Esophagus (tissue), 2 donors: ENCODE results near the gene RAD51B. TPM values are rescaled to one million over a fixed set of nuclear protein-coding genes. Genes with fewer than 3 reads are reported as not detected.

ENCODE experiments used
- H3K27ac ChIP-seq, 2 donors: one replicate each; pipeline ENCODE4 v1.5.1; 2013; ENCODE audit warnings: low read depth in 2 of 2, mild to moderate bottlenecking in 2 of 2, inconsistent platforms in 1 of 2, low read length in 1 of 2, moderate library complexity in 1 of 2
- H3K27me3 ChIP-seq, 2 donors: one replicate each; pipeline ENCODE4 v1.6.1; 2013; ENCODE audit warnings: low read length in 2 of 2, control low read depth in 1 of 2, mild to moderate bottlenecking in 1 of 2; ENCODE audit not compliant: insufficient read depth in 2 of 2, control insufficient read depth in 1 of 2
- H3K36me3 ChIP-seq, 2 donors: one replicate each; pipeline ENCODE4 v1.6.1; 2013; ENCODE audit warnings: low read length in 1 of 2; ENCODE audit not compliant: control insufficient read depth in 2 of 2, insufficient read depth in 2 of 2
- H3K4me1 ChIP-seq, 2 donors: one replicate each; pipeline ENCODE4 v1.6.1; 2013; ENCODE audit warnings: low read length in 1 of 2; ENCODE audit not compliant: control insufficient read depth in 2 of 2, insufficient read depth in 2 of 2
- H3K4me3 ChIP-seq, 2 donors: one replicate each; pipeline ENCODE4 v1.5.1; 2013; ENCODE audit warnings: low read length in 2 of 2, mild to moderate bottlenecking in 2 of 2, low read depth in 1 of 2, moderate library complexity in 1 of 2
- H3K9me3 ChIP-seq, 2 donors: one replicate each; pipeline ENCODE4 v1.6.1; 2013; ENCODE audit warnings: mild to moderate bottlenecking in 2 of 2, low read depth in 1 of 2, low read length in 1 of 2, moderate library complexity in 1 of 2; ENCODE audit not compliant: control insufficient read depth in 2 of 2, insufficient read depth in 1 of 2
- WGBS, 2 donors: extraction: QIAGEN DNeasy Blood & Tissue Kit; methylation state at CpG; one replicate each; pipeline ENCODE4 v1.1.7; 2013; 5-methylcytosine and 5-hydroxymethylcytosine counted together
- polyA plus RNA-seq, 2 donors: library from polyadenylated mRNA; stranded (reverse); fragments of 200-250 nt; gene quantifications; one replicate each; pipeline ENCODE4 v1.2.3, GENCODE V29; 2013
- donor health status: healthy with polysubstance abuse.
- donor health status: Bipolar disorder and iron deficiency.

Gene RAD51B
- polyA plus RNA-seq, 2 donors: 3.2 to 4.0 TPM

GRCh38 chr14:67831113-67831512, 11.5 kb downstream of the RAD51B start:
- no peaks in the 10 kb centered on the region for H3K4me1 ChIP-seq
- no peaks in the 10 kb centered on the region for H3K36me3 ChIP-seq
- no peaks in the 10 kb centered on the region for H3K9me3 ChIP-seq
- WGBS, 2 donors: 85 to 90% methylated on average over 8 of the region's 8 CpGs
- no peak overlapping the region for H3K27ac ChIP-seq
- H3K27me3 ChIP-seq: no peaks in the 10 kb centered on the region
- no peak overlapping the region for H3K4me3 ChIP-seq

DNA sequence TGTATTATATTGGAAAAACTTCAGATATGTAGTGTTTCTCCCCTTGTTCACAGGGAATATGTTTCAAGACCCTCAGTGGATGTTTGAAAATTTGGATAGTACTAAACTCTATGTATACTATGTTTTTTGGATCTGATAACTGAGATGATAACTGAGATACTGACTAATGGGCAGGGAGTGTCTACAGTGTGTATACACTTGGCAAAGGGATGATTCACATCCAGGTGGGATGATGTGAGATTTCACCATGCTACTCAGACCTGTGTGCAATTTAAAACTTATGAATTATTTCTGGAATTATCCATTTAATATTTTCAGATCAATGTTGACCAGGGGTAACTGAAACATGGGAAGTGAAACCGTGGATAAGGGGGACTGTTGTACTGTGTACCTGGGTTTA, 13.8 kb downstream of the RAD51B start:
- no peak overlapping the region for H3K4me3 ChIP-seq
- H3K27ac ChIP-seq: no peak overlapping the region
- 83 to 95% methylated on average over 1 of the region's 1 CpG for WGBS, 2 donors
- H3K36me3 ChIP-seq: no peaks in the 10 kb centered on the region
- no peaks in the 10 kb centered on the region for H3K27me3 ChIP-seq
- H3K4me1 ChIP-seq: no peaks in the 10 kb centered on the region
- no peaks in the 10 kb centered on the region for H3K9me3 ChIP-seq

DNA sequence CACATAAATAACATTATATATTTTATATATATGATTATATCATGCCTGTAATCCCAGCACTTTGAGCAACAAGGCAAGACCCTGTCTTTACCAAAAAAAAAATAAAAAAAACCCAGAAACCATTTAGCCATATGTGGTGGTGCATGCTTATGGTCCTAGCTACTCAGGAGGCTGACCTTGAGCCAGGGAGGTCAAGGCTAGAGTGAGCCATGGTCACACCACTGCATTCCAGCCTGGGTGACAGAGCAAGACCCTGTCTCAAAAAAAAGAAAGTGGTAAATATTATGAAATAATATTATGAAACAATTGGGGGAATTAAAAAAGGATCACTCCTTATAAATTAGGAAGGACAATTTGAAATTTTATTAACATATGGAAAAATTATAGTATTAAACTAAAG, 16.0 kb downstream of the RAD51B start:
- H3K27me3 ChIP-seq: no peaks in the 10 kb centered on the region
- H3K9me3 ChIP-seq: no peaks in the 10 kb centered on the region
- no peak overlapping the region for H3K4me3 ChIP-seq
- H3K27ac ChIP-seq: no peak overlapping the region
- no peaks in the 10 kb centered on the region for H3K36me3 ChIP-seq
- H3K4me1 ChIP-seq: no peaks in the 10 kb centered on the region

DNA sequence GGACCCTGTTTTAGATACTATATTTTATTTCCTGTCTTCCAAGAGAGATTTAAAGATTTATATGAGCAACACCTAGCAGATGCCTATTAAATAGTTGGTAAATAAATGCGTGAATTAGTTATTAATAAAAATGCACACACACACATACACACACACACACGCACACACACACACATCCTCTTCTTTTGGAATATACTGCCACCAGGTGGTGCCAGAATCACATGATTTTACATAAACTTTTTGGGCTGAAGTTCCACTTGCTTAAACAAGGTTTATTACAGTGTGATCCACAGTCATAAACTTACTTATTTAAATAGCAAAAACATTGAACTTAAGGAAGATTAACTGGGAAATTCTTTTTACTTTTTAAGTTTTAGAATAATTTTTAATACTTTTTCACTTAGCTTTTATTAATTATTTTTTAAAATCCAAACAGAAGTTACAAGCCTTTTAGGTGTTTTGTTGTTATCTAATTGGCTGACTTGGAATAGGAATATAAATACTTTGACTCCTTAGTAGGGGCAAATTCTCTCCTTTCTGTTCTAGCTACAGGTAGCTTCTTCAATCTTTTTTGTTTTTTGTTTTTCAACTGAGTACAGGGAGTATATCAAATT, 17.5 kb downstream of the RAD51B start:
- H3K9me3 ChIP-seq: no peaks in the 10 kb centered on the region
- H3K27ac ChIP-seq: no peak overlapping the region
- no peaks in the 10 kb centered on the region for H3K4me1 ChIP-seq
- no peaks in the 10 kb centered on the region for H3K36me3 ChIP-seq
- WGBS, 2 donors: 17 to 30% methylated on average over 2 of the region's 2 CpGs
- no peak overlapping the region for H3K4me3 ChIP-seq
- H3K27me3 ChIP-seq: no peaks in the 10 kb centered on the region

- H3K27ac ChIP-seq: no peak overlapping the region
- WGBS, 2 donors: 92 to 95% methylated on average over 17 of the region's 17 CpGs
- peaks cover 5 to 7% of the 10 kb centered on the region in 2 donors for H3K9me3 ChIP-seq
- H3K4me1 ChIP-seq: no peaks in the 10 kb centered on the region
- no peak overlapping the region for H3K4me3 ChIP-seq
- no peaks in the 10 kb centered on the region for H3K27me3 ChIP-seq
- H3K36me3 ChIP-seq: no peaks in the 10 kb centered on the region
Observed at GRCh38 chr14:67846029-67846610, 26.5 kb downstream of the RAD51B start.

DNA sequence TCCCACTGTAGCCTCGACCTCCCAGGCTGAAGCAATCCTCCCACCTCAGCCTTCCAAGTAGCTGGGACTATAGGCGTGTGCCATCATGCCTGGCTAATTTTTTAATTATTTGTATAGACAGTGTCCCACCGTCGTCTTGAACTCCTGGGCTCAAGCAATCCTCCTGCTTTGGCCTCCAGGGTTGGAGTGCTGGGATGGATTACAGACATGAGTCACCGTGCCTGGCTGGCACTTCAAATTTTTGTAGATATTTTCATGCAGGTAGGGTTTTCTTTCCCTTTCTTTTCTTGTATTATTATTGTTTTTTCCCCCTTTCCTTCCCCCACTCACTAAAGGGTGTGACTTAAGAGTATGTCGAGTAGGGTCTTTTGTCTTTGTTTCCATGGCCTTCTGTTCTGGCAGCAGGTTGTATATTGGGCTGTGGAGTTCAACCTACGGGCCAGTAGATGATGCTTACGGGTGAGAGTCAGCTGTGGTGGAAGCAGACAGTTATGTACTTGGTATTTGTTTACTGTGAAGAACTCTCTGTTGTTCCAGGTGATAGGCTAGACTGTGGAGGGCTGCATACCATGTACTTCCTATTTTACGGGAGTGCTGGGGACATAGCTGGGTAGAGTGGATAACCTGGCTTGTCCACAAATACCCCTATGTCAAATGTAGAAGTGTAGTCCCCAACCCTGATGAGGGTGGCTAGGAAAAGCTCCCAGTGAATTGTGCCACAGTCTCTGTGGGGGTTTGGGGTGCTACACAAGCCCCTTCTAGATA, 30.7 kb downstream of the RAD51B start:
- WGBS, 2 donors: 82 to 91% methylated on average over 9 of the region's 9 CpGs
- H3K4me1 ChIP-seq: no peaks in the 10 kb centered on the region
- peaks cover 5 to 7% of the 10 kb centered on the region in 2 donors for H3K9me3 ChIP-seq
- H3K27ac ChIP-seq: no peak overlapping the region
- H3K4me3 ChIP-seq: no peak overlapping the region
- H3K27me3 ChIP-seq: no peaks in the 10 kb centered on the region
- no peaks in the 10 kb centered on the region for H3K36me3 ChIP-seq

DNA sequence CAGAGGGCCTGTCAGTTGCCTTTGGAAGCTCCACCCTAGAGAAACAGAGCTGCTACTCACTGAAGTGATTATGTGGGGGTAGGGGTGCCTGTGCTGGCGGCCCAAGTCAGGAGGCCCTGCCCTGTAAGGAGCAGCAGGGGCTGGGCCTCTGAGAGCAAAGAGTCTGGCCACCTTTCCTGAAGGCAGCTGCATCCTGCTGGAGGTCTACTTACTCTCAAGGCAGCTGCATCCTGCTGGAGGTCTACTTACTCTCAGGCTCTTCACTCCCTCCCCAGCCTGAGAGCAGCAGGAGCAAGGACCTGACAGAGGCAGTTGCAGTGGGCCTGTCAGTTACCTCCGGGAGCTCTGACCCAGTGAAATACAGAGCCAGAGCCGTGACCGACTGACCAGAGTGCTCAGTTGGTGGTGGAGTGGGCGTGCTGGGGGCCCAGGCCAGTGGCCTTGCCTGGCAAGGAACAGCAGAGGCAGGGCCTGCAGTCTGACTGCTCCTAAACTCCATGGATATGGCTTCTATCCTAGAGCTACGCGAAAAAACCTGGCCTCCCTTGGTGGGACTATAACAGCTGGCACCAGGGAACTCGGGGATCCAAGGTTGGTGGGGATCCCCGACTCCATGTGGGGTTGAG, 32.3 kb downstream of the RAD51B start:
- WGBS, 2 donors: 83 to 86% methylated on average over 9 of the region's 9 CpGs
- H3K4me3 ChIP-seq: no peak overlapping the region
- H3K9me3 ChIP-seq: no peaks in the 10 kb centered on the region
- no peaks in the 10 kb centered on the region for H3K27me3 ChIP-seq
- H3K36me3 ChIP-seq: no peaks in the 10 kb centered on the region
- H3K4me1 ChIP-seq: no peaks in the 10 kb centered on the region
- no peak overlapping the region for H3K27ac ChIP-seq

DNA sequence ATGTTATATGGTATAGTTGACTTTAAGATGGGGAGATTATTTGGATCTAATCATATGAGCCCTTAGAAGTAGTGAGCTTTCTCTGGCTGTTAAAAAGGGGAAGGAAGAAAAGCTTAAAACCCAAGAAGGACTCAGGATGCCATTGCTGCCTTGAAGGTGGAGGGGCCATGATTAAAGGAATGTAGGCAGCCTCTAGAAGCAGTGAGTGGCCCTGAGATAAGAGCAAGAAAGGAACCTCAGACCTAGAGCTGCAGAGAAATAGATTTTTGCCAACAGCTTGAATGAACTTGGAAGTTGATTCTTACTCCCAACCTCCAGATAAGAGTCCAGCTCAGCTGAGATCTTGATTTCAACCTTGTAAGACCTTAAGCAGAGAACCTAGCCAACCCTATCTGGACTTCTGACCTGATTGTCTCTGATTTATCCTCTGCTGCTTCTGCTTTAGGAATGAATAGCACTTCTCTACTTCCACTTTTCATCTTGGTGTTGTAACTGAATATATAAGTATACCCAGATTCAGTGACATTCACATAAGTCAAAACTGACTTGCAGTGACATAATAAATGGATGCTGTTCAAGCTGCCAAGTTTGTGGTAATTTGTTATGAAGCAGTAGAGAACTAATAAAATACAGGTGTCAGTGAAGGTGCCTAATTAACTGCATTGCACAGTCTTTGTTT, 33.5 kb downstream of the RAD51B start:
- Histone ChIP-seq H3K4me1 (no peaks in the 10 kb centered on the region), H3K27ac (no peak overlapping the region), H3K4me3 (no peak overlapping the region), H3K9me3 (no peaks in the 10 kb centered on the region), H3K27me3 (no peaks in the 10 kb centered on the region), H3K36me3 (no peaks in the 10 kb centered on the region)

GRCh38 chr14:67853715-67854114, 34.1 kb downstream of the RAD51B start:
- WGBS, 2 donors: 73 to 75% methylated on average over 3 of the region's 3 CpGs
- no peak overlapping the region for H3K27ac ChIP-seq
- H3K36me3 ChIP-seq: no peaks in the 10 kb centered on the region
- H3K27me3 ChIP-seq: no peaks in the 10 kb centered on the region
- H3K9me3 ChIP-seq: no peaks in the 10 kb centered on the region
- no peaks in the 10 kb centered on the region for H3K4me1 ChIP-seq
- no peak overlapping the region for H3K4me3 ChIP-seq
